ENCODE results near the gene QSOX2.

The QSOX2 gene

DNA sequence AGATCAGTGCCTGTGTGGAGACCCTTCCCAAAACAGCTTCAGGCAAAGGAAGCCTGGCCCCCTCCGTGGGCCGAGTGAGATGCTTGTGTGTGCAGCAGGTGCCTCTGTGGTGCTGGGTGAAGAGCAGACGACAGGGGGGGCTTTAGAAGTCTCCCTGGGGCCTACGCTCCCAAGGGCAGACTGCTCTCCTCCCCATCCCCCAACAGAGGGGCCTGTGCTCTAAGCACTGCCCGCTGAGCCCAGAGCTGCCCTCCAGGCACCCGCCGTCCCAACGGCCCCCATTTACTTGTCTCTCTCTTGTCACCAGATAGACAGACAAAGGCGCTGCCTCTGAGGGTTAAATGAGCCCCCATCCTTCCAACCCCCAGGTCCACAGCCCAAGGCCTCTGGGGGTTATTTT, 38.0 kb downstream of the QSOX2 start:
- H4K20me1 ChIP-seq (ENCODE audit: insufficient read depth, low read length) = no peaks in the 10 kb centered on the region
- H3K9me2 ChIP-seq (ENCODE audit: low read depth, low read length) = no peaks in the 10 kb centered on the region
- H2AFZ ChIP-seq (ENCODE audit: low read length) = no peak overlapping the region
- H3K4me1 ChIP-seq (ENCODE audit: insufficient read depth, low read length, severe bottlenecking) = peaks cover 51% of the 10 kb centered on the region
- no peaks in the 10 kb centered on the region; the same call in 1 of the 2 replicates for H3F3A ChIP-seq (ENCODE audit: insufficient read depth, low read length)
- no peak overlapping the region for H3K4me2 ChIP-seq (ENCODE audit: low read length)
- H3K27ac ChIP-seq (ENCODE audit: low read depth, low read length, poor library complexity, severe bottlenecking) = peak overlapping the region; percentile 73
- no peak overlapping the region; the same call in 1 of the 2 replicates for H3K9ac ChIP-seq (ENCODE audit: low read length)
- H3K36me3 ChIP-seq (ENCODE audit: insufficient read depth, low read length) = peaks cover 66% of the 10 kb centered on the region
- no peaks in the 10 kb centered on the region for H3K79me2 ChIP-seq (ENCODE audit: insufficient read depth, low read length)
- H3K4me3 ChIP-seq (ENCODE audit: low read depth, low read length, poor library complexity, severe bottlenecking) = no peak overlapping the region
- no peaks in the 10 kb centered on the region for H3K9me3 ChIP-seq (ENCODE audit: low read length)
- TF ChIP-seq EZH2 (IDR thresholded peaks at IDR 0.05; ENCODE audit: borderline replicate concordance, low read length) = no peak
- H3K27me3 ChIP-seq (ENCODE audit: insufficient read depth, low read length) = peaks cover 6% of the 10 kb centered on the region; the same call in 1 of the 2 replicates

DNA sequence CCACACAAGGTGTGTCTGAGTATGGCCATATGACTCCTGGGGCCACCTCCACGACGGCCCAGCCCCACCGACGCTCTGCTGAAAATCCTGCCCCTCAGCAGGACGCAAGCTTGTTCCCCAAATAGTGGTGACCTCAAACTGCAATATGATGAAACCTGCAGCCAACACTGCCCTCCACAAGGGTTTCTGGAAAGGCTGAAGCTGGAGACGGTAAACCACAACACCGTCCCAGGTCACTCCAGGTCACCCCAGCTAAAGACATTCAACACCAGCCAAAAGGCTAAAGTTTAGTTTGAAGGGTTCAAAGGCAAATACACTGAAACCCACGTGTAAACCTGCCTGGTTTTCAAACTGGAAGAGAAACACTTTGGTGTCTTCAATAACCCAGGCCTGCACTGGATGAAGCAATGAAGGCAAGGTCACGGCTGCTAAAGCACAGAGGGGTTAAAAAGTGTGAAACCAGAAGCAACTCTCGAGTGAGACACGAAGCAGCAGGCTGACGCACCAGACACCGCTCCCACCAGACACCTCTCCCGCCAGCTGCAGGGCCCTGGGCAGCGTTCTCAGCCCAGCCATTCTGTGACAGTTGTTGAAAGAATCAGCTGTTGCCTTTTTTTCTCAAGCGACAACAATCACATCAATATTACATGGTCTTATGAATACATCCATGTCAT, 38.9 kb downstream of the QSOX2 start:
- no peak overlapping the region for H3K9ac ChIP-seq (ENCODE audit: low read length)
- no peaks in the 10 kb centered on the region for H3K9me2 ChIP-seq (ENCODE audit: low read depth, low read length)
- no peaks in the 10 kb centered on the region for H4K20me1 ChIP-seq (ENCODE audit: insufficient read depth, low read length)
- no peak for TF ChIP-seq EZH2 (IDR thresholded peaks at IDR 0.05; ENCODE audit: borderline replicate concordance, low read length)
- TF ChIP-seq, protein P1, sequence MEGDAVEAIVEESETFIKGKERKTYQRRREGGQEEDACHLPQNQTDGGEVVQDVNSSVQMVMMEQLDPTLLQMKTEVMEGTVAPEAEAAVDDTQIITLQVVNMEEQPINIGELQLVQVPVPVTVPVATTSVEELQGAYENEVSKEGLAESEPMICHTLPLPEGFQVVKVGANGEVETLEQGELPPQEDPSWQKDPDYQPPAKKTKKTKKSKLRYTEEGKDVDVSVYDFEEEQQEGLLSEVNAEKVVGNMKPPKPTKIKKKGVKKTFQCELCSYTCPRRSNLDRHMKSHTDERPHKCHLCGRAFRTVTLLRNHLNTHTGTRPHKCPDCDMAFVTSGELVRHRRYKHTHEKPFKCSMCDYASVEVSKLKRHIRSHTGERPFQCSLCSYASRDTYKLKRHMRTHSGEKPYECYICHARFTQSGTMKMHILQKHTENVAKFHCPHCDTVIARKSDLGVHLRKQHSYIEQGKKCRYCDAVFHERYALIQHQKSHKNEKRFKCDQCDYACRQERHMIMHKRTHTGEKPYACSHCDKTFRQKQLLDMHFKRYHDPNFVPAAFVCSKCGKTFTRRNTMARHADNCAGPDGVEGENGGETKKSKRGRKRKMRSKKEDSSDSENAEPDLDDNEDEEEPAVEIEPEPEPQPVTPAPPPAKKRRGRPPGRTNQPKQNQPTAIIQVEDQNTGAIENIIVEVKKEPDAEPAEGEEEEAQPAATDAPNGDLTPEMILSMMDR (IDR thresholded peaks at IDR 0.05; ENCODE audit: low read length) = no peak
- no peak overlapping the region for H2AFZ ChIP-seq (ENCODE audit: low read length)
- no peak overlapping the region for H3K4me2 ChIP-seq (ENCODE audit: low read length)
- H3K4me3 ChIP-seq (ENCODE audit: low read depth, low read length, poor library complexity, severe bottlenecking) = no peak overlapping the region
- no peaks in the 10 kb centered on the region for H3K9me3 ChIP-seq (ENCODE audit: low read length)
- H3K27me3 ChIP-seq (ENCODE audit: insufficient read depth, low read length) = peaks cover 6% of the 10 kb centered on the region; the same call in 1 of the 2 replicates
- H3K79me2 ChIP-seq (ENCODE audit: insufficient read depth, low read length) = no peaks in the 10 kb centered on the region
- H3K36me3 ChIP-seq (ENCODE audit: insufficient read depth, low read length) = peaks cover 58% of the 10 kb centered on the region
- H3K4me1 ChIP-seq (ENCODE audit: insufficient read depth, low read length, severe bottlenecking) = peaks cover 42% of the 10 kb centered on the region
- no peaks in the 10 kb centered on the region; the same call in 1 of the 2 replicates for H3F3A ChIP-seq (ENCODE audit: insufficient read depth, low read length)
- H3K27ac ChIP-seq (ENCODE audit: low read depth, low read length, poor library complexity, severe bottlenecking) = peak overlapping the region; percentile 73

DNA sequence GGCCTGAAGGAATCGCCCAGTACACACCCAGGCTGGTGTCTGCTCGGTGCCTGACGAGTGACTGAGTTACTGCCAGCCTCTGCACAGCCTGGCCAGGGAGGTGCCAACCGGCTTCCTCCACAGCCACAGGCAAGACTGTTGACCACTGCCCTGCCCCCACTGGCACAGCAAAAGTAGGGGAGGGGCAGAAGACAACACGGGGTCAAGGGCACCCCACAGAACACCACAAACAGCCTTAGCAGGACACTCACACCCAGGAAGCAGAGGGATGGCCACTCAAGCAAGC, 40.0 kb downstream of the QSOX2 start:
- Histone ChIP-seq H3K4me2 (ENCODE audit: low read length) (no peak overlapping the region), H4K20me1 (ENCODE audit: insufficient read depth, low read length) (no peaks in the 10 kb centered on the region), H2AFZ (ENCODE audit: low read length) (no peak overlapping the region), H3K36me3 (ENCODE audit: insufficient read depth, low read length) (peaks cover 47% of the 10 kb centered on the region), H3K79me2 (ENCODE audit: insufficient read depth, low read length) (no peaks in the 10 kb centered on the region), H3K4me3 (ENCODE audit: low read depth, low read length, poor library complexity, severe bottlenecking) (no peak overlapping the region), H3K4me1 (ENCODE audit: insufficient read depth, low read length, severe bottlenecking) (peaks cover 38% of the 10 kb centered on the region), H3K27me3 (ENCODE audit: insufficient read depth, low read length) (peaks cover 6% of the 10 kb centered on the region; the same call in 1 of the 2 replicates), H3F3A (ENCODE audit: insufficient read depth, low read length) (no peaks in the 10 kb centered on the region; the same call in 1 of the 2 replicates), H3K9me3 (ENCODE audit: low read length) (no peaks in the 10 kb centered on the region), H3K9ac (ENCODE audit: low read length) (no peak overlapping the region), H3K9me2 (ENCODE audit: low read depth, low read length) (no peaks in the 10 kb centered on the region), H3K27ac (ENCODE audit: low read depth, low read length, poor library complexity, severe bottlenecking) (no peak overlapping the region)
- no peak for TF ChIP-seq EZH2 (IDR thresholded peaks at IDR 0.05; ENCODE audit: borderline replicate concordance, low read length)
- TF ChIP-seq, protein P1 (IDR thresholded peaks at IDR 0.05; ENCODE audit: low read length) = no peak
